ENCODE measurements around the gene ECHDC1.
"Not testable (repeated sequence)": the region's sequence is repeated elsewhere in the genome, so short reads cannot be mapped to it uniquely, and the experiment has no call there.

Gene ECHDC1

DNA sequence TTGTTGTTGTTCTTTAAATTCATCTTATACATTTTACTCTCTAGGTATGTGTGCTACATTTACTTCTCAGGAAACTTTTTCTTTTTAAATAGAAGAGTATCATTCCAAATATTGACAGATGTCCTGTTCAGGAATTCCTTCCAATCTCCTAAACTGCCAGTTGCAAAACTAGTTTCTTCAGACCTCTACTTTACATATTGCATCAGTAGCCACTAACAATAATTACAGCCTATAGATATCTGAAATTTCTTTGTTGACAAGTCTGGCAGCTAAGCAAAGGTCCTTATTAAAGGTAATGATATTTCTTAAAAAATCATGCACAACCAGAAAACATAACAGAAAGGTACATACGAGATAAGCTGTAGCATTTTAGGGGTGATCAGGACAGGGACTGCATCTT, 4.5 kb downstream of the ECHDC1 start:
- Histone ChIP-seq H3K27me3 (ENCODE audit: control insufficient read depth, insufficient read depth, low read length) (no peaks in the 10 kb centered on the region), H3K4me1 (ENCODE audit: control insufficient read depth, insufficient read depth, low read length) (peaks cover 6% of the 10 kb centered on the region), H3K9ac (ENCODE audit: low read length) (no peak overlapping the region), H3K27ac (ENCODE audit: low read depth, low read length) (no peak overlapping the region), H3K4me3 (ENCODE audit: low read length) (no peak overlapping the region), H3K36me3 (ENCODE audit: control insufficient read depth, insufficient read depth, low read length) (no peaks in the 10 kb centered on the region)

DNA sequence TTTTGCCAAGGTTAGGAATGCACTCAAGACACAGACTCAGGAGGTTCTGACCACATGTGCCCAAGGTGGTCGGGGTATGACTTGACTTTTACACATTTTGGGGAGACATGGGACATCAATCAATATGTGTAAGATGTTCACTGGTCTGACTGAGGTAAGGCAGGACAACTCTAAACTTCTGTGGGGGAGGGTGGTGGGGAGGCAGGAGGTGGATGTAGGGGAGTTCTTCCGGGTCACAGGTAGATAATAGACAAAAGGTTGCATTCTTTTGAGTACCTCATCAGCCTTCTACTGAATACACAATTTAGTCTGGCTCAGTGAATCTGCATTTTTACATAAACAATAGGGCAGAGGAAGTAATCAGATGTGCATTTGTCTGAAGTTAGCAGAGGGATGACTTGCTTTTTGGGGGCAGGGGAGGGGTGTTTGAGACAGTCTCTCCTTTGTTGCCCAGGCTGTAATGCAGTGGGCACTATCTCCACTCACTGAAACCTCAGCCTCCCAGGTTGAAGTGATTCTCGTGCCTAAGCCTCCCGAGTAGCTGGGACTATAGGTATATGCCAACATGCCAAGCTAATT, 10.9 kb downstream of the ECHDC1 start:
- Histone ChIP-seq H3K36me3 (ENCODE audit: control insufficient read depth, insufficient read depth, low read length) (no peaks in the 10 kb centered on the region), H3K4me3 (ENCODE audit: low read length) (no peak overlapping the region), H3K27ac (ENCODE audit: low read depth, low read length) (no peak overlapping the region), H3K27me3 (ENCODE audit: control insufficient read depth, insufficient read depth, low read length) (no peaks in the 10 kb centered on the region), H3K9ac (ENCODE audit: low read length) (no peak overlapping the region), H3K4me1 (ENCODE audit: control insufficient read depth, insufficient read depth, low read length) (no peaks in the 10 kb centered on the region)

DNA sequence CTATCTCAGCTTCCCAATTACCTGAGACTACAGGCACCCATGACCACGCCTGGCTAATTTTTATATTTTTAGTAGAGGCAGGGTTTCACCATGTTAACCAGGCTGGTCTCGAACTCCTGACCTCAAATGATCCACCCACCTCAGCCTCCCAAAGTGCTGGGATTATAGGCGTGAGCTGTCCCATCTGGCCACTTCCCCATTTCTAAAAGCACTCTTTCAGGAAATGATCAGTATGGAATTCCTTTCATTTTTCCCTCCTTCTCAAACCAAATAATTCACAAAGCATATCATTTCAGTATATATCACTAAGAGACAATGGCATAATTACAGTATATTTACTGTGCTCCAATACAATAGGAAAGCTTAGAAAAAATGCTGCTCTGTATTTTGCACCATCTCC, 12.2 kb downstream of the ECHDC1 start:
- H3K9ac ChIP-seq (ENCODE audit: low read length); H3K27me3 ChIP-seq (ENCODE audit: control insufficient read depth, insufficient read depth, low read length); H3K27ac ChIP-seq (ENCODE audit: low read depth, low read length); H3K4me1 ChIP-seq (ENCODE audit: control insufficient read depth, insufficient read depth, low read length); H3K4me3 ChIP-seq (ENCODE audit: low read length); H3K36me3 ChIP-seq (ENCODE audit: control insufficient read depth, insufficient read depth, low read length): not testable (repeated sequence)

DNA sequence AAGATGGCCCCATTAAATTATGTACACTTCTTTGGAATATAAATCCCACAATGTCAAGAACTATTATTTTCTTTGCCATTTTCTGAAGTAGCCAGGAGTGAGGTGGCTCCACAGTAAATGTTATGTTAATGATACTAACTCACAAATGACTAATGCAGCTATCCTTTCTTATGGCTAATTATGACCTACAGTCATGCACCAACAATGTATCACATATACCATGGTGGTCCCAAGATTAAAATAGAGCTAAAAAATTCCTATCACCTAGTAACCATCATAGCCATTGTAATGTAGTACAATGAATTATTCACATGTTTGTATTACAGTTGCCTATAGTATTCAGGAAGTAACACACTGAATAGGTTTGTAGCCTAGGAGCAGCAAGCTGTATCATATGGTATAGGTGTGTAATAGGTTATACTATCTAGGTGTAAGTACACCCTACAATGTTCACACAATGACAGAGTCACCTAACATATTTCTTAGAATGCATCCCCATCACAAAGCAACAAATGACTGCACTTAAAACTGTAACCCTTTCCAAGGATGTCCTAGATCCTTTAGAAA, 15.3 kb downstream of the ECHDC1 start:
- Histone ChIP-seq H3K27me3 (ENCODE audit: control insufficient read depth, insufficient read depth, low read length) (no peaks in the 10 kb centered on the region), H3K4me1 (ENCODE audit: control insufficient read depth, insufficient read depth, low read length) (no peaks in the 10 kb centered on the region), H3K27ac (ENCODE audit: low read depth, low read length) (no peak overlapping the region), H3K36me3 (ENCODE audit: control insufficient read depth, insufficient read depth, low read length) (peaks cover 3% of the 10 kb centered on the region), H3K9ac (ENCODE audit: low read length) (no peak overlapping the region), H3K4me3 (ENCODE audit: low read length) (no peak overlapping the region)

DNA sequence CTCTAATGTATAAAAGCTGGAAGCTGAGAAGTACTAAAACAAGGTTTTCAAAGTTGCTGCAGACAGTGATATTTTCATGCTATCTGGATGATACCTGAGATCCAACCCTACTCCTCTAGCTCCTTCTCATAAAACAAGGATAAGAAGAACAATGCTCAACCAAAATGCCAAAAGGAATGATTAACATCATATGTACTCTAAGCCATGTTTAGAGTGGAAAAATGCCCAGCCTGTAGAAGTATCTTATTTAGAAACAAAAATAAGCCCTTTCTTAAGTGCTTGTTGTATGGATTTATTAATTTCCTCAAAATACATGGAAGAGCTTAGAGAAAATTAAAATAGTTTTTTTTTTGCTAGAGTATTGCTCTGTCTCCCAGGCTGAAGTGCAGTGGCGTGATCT, 23.7 kb downstream of the ECHDC1 start:
- Histone ChIP-seq H3K27ac (ENCODE audit: low read depth, low read length) (no peak overlapping the region), H3K4me1 (ENCODE audit: control insufficient read depth, insufficient read depth, low read length) (no peaks in the 10 kb centered on the region), H3K9ac (ENCODE audit: low read length) (no peak overlapping the region), H3K4me3 (ENCODE audit: low read length) (no peak overlapping the region), H3K27me3 (ENCODE audit: control insufficient read depth, insufficient read depth, low read length) (no peaks in the 10 kb centered on the region), H3K36me3 (ENCODE audit: control insufficient read depth, insufficient read depth, low read length) (peaks cover 2% of the 10 kb centered on the region)

DNA sequence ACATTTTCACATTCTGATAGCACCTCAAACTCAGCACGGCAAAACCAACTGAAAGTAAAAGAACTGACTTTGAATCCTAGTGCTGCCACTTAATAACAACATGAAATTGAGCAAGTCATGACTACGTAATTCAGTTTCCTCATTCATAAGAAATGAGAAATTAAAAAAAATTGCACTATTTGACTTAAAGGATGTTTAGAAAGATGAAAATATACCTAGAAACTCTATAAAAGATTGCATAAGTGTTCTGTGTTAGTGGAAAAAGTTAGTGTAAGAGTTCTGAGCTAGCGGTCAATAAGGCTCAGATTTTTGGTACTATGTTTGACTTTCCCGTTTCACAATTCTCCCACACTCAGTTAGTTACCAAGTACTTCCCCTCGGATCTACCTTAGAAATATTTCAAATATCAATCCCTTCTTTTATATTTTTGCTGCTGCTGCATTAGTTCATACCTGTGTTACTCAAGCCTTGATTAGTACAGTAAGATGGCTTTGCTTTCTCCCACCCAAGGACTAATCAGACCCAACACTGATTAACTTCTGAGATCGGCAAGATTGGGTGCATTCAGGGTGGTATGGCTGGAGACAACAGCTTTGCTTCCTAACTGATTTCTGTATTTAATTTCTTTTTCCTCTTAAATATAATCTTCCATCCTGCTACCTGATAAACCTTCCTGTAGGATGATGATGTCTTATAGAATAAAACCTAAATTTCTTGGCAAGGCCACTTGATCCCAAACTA, 25.9 kb downstream of the ECHDC1 start:
- Histone ChIP-seq H3K27ac (ENCODE audit: low read depth, low read length) (no peak overlapping the region), H3K4me3 (ENCODE audit: low read length) (no peak overlapping the region), H3K27me3 (ENCODE audit: control insufficient read depth, insufficient read depth, low read length) (no peaks in the 10 kb centered on the region), H3K4me1 (ENCODE audit: control insufficient read depth, insufficient read depth, low read length) (no peaks in the 10 kb centered on the region), H3K9ac (ENCODE audit: low read length) (no peak overlapping the region), H3K36me3 (ENCODE audit: control insufficient read depth, insufficient read depth, low read length) (peaks cover 7% of the 10 kb centered on the region)

DNA sequence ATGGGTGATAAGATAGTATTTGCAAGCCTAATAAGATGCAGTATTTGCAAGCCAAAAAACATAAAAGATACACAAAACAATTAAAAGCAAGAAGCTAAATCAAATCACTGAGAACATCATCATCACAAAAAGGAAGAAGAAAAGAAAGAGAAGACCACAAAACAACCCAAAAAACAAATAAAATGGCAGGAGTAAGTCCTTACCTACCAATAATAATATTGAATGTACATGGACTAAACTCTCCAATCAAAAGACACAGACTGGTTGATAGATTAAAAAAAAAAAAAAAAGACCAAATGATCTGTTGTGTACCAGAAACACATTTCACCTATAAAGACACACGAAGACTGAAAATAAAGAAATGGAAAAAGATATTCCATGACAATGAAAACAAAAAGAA, 37.7 kb downstream of the ECHDC1 start:
- no peak overlapping the region for H3K27ac ChIP-seq (ENCODE audit: low read depth, low read length)
- no peak overlapping the region for H3K4me3 ChIP-seq (ENCODE audit: low read length)
- no peaks in the 10 kb centered on the region for H3K27me3 ChIP-seq (ENCODE audit: control insufficient read depth, insufficient read depth, low read length)
- H3K4me1 ChIP-seq (ENCODE audit: control insufficient read depth, insufficient read depth, low read length) = peaks cover 6% of the 10 kb centered on the region
- H3K36me3 ChIP-seq (ENCODE audit: control insufficient read depth, insufficient read depth, low read length) = no peaks in the 10 kb centered on the region
- no peak overlapping the region for H3K9ac ChIP-seq (ENCODE audit: low read length)

DNA sequence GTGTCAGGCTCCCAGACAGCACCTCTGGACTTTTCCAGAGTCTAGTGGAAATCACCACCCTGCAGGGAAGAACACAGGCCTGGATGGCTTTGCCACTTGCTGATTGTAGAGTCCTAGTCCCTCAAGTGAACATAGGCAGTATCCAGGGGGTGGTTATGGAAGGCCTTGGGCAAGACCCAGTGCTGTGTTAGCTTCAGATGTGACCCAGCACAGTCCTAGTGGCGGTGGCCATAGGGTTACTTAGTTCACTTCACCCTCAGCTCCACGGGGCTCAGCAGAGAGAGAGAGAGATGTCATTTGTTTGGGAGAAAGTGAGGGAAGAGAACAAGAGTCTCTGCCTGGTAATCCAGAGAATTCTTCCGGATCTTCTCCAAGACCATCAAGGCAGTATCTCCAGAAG, 39.5 kb downstream of the ECHDC1 start:
- Histone ChIP-seq H3K36me3 (ENCODE audit: control insufficient read depth, insufficient read depth, low read length) (no peaks in the 10 kb centered on the region), H3K9ac (ENCODE audit: low read length) (no peak overlapping the region)

DNA sequence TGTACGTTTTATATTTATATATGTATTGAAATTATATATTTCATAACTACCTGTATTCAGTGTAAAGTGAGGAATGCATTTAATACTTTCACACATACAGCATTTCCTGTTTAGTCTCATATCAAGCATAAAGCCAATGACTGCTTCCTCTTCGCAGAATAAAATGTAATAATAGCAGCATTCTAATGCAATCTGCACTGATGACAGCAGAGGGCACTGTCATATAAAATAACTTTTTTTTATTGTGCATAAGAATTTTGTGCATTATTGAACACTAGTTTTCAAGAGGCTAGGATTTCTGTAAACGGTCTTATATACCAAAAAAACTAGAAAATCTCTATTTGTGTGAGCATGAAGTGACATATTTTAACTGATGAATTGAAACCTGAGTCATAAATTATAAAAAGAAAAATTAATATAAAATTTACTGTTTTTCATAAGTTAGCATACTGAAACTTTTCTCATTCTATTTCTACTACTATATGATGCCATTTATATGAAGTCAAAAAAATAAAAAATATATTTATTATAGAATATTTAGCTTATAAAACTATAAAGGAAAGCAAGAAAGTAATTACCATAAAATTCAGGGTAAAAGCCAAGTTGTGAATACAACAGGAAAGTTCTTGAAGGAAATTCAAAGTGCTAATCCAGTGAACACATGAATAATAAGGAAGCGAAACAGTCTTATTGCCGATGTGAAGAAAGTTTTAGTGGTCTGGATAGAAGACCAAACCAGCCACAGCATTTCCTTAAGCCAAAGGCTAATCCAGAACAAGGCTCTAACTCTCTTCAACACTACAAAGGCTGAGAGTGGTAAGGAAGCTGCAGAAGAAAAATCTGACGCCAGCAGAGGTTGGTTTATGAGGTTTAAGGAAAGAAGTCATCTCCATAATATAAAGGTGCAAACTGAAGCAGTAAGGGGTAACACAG, 40.4 kb downstream of the ECHDC1 start:
- Histone ChIP-seq H3K9ac (ENCODE audit: low read length) (no peak overlapping the region), H3K36me3 (ENCODE audit: control insufficient read depth, insufficient read depth, low read length) (no peaks in the 10 kb centered on the region), H3K27me3 (ENCODE audit: control insufficient read depth, insufficient read depth, low read length) (no peaks in the 10 kb centered on the region), H3K27ac (ENCODE audit: low read depth, low read length) (no peak overlapping the region), H3K4me3 (ENCODE audit: low read length) (no peak overlapping the region), H3K4me1 (ENCODE audit: control insufficient read depth, insufficient read depth, low read length) (peaks cover 6% of the 10 kb centered on the region)

More for the DNA sequence above, 39.5 kb downstream of the ECHDC1 start:
- no peak overlapping the region for H3K4me3 ChIP-seq (ENCODE audit: low read length)
- H3K4me1 ChIP-seq (ENCODE audit: control insufficient read depth, insufficient read depth, low read length) = peaks cover 6% of the 10 kb centered on the region
- H3K27me3 ChIP-seq (ENCODE audit: control insufficient read depth, insufficient read depth, low read length) = no peaks in the 10 kb centered on the region
- H3K27ac ChIP-seq (ENCODE audit: low read depth, low read length) = no peak overlapping the region

DNA sequence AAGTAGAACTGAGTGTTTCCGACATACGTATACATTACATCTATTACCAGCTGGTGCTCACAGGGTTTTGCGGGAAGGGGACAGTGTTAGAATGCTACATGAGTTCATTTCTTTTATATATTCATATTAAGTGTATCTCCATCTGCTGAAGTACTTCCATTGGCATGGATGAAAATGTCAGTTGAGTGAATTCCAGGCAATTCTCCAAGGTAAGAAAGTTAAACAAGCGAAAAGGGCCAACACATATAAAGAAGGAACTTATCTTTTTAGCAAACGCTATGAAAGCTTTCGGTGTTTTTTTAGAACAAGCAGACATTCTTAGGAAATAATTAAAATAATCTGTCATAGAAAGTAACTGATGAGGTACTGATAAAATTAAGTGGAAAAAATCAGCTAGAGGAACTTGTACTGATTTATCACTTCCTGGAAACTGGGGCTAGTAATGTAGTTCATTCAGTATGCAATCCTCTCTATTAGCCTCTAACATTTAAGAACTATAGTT, 42.2 kb downstream of the ECHDC1 start:
- H3K4me1 ChIP-seq (ENCODE audit: control insufficient read depth, insufficient read depth, low read length) = peaks cover 6% of the 10 kb centered on the region

DNA sequence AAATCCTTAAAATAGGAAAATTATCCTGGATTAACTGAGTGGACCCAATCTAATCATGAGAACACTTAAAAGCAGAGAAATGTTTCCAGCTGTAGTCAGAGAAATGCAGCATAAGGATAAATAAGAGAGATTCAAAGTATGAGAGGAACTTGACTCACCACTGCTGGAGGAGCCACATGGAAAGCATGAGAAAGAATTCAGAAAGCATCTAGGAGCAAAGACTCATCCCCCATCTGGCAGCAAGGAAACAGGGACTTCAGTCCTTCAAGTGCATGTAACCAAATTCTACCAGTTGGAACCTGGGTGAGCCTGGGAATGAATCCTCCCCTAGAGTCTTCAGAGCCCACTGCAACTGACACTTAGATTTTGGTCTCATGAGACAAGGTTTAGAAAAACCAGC, 43.0 kb downstream of the ECHDC1 start:
- Histone ChIP-seq H3K27ac (ENCODE audit: low read depth, low read length) (no peak overlapping the region), H3K4me1 (ENCODE audit: control insufficient read depth, insufficient read depth, low read length) (peaks cover 6% of the 10 kb centered on the region), H3K27me3 (ENCODE audit: control insufficient read depth, insufficient read depth, low read length) (no peaks in the 10 kb centered on the region), H3K9ac (ENCODE audit: low read length) (no peak overlapping the region), H3K4me3 (ENCODE audit: low read length) (no peak overlapping the region), H3K36me3 (ENCODE audit: control insufficient read depth, insufficient read depth, low read length) (no peaks in the 10 kb centered on the region)

More for the DNA sequence above, 42.2 kb downstream of the ECHDC1 start:
- Histone ChIP-seq H3K27me3 (ENCODE audit: control insufficient read depth, insufficient read depth, low read length) (no peaks in the 10 kb centered on the region), H3K27ac (ENCODE audit: low read depth, low read length) (no peak overlapping the region), H3K36me3 (ENCODE audit: control insufficient read depth, insufficient read depth, low read length) (no peaks in the 10 kb centered on the region), H3K9ac (ENCODE audit: low read length) (no peak overlapping the region), H3K4me3 (ENCODE audit: low read length) (no peak overlapping the region)

Measured in rectal smooth muscle tissue (tissue), 1 donor.